ENCODE results near the gene SPEF1.

The SPEF1 gene

GRCh38 chr20:3764659-3765058 lies 16.6 kb downstream of the SPEF1 start:
- TF ChIP-seq CTCF (IDR thresholded peaks at IDR 0.05; ENCODE audit: control extremely low read depth, extremely low read depth, low read depth, missing control alignments), result no peak
- no peak for DNase-seq (ENCODE audit: extremely low spot score)
- POLR2A ChIA-PET, result no interaction called here
- CTCF ChIA-PET, result interaction anchor here (0.8 to 8.0 kb wide), 6 partner anchors 9 to 309 kb away, joined by 3 to 60 read pairs (median 6); partner anchors contain the start of genes AP5S1 and CENPB

DNA sequence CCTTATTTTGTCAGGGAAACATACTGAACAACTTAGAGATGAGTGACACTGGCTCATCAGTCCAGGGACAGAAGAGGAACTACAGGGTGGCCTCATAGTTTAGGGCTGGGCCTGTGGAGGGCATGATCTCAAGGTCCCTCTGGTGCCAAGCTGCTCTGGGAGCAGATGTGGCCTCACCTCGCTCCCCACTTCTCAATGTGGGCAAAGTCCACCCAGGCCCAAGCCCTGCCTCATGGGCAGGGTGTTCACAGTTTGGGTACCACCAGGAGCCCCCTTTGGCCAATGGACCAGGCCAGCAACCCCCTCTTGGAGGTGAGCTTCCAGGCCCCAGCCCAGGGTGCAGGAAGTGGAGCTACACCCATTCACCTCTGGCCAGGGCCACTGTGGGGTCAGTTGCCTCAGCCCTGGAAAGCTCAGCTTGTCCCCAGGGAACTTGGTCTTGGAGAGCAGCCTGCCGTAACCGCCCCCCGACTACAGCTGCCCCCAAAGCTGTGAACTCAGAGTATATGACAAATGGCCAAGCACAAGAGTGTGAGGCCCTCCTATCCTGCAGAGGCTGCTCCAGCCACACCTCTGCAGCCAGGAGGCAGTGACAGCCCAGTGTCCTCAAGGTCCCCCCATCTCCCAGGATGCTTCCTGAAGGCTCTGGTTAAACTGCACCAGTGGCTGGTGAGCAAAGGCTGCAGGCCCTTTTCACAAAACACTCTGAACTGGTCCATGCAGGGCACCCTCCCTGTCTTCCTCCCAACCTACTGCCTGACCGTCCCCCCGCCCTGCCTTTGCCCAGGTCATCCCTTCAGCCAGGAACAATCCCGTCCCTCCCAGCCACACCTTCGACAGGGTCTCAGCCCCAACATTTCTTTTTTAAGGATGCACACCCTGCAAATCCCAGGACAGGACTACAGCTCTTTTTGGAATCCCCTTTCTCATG lies 17.3 kb downstream of the SPEF1 start:
- CTCF ChIA-PET, result interaction anchor here (1.1 to 8.0 kb wide), 4 partner anchors 9 to 310 kb away, joined by 3 to 60 read pairs (median 9); partner anchors contain the start of gene AP5S1
- POLR2A ChIA-PET, result no interaction called here
- no peak for DNase-seq (ENCODE audit: extremely low spot score)
- no peak for TF ChIP-seq CTCF (IDR thresholded peaks at IDR 0.05; ENCODE audit: control extremely low read depth, extremely low read depth, low read depth, missing control alignments)

DNA sequence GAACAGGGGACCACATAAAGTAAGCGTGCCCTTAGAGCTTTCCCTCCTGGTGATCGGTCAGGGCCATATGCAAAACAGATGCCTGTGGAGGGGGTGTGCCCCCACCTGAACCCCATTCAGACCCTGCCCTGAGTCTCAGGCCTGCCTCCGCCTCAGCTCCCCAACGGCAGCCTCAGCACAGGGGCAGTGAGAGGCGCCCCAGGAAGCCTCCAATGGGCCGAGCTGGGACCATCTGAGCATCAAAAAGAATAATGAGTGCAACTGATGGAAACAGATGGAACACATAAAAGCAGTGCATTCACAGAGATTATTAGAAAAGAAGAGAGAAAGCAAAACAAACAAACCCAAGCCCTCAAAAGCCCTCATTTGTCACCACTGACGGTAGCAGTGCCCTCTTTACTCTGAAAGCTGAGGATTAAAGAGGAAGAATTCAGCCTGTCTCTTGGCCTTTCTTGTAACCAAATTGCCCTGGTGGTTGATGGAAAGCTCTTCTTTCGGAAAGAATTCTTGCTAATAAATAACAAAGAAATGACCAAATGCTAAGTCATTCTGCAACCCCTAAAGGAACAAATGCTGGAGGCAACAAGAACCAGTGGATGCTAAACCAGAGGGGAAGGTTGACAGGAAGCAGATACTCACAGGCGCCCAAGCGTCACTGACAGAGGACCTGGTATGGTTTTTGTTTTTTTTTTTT lies 20.4 kb downstream of the SPEF1 start:
- no peak for DNase-seq (ENCODE audit: extremely low spot score)
- TF ChIP-seq CTCF (IDR thresholded peaks at IDR 0.05; ENCODE audit: control extremely low read depth, extremely low read depth, low read depth, missing control alignments), result no peak
- CTCF ChIA-PET, result interaction anchor here (0.6 to 4.9 kb wide), 6 partner anchors 8 to 325 kb away, joined by 3 to 21 read pairs (median 3); no protein-coding TSS in a partner anchor
- POLR2A ChIA-PET, result no interaction called here

DNA sequence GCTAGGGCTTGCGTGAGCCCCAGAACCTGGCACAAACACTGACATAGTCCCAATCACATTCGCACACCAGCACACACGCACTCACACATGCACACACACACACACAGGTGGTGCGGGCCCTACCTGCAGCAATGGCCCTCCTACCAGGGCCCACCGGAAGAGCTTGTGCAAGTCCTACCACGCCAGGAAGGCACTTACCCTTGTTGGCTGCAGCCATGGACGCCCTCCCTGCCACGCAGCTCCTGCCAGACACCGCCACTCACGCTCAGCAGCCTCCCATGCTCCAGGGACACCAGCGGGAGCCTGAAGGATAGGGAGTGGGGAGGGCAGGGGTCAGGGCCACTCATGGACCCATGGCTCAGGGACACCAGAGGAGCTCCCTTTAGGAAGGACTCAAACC lies 21.4 kb downstream of the SPEF1 start:
- no peak for TF ChIP-seq CTCF (IDR thresholded peaks at IDR 0.05; ENCODE audit: control extremely low read depth, extremely low read depth, low read depth, missing control alignments)
- DNase-seq (ENCODE audit: extremely low spot score), result no peak
- ChIA-PET CTCF (interaction anchor here (0.8 to 4.9 kb wide), 5 partner anchors 9 to 325 kb away, joined by 3 to 21 read pairs (median 3); no protein-coding TSS in a partner anchor), POLR2A (no interaction called here)

- ChIA-PET POLR2A (no interaction called here), CTCF (interaction anchor here (1.2 to 4.9 kb wide), 2 partner anchors 10 to 11 kb away, joined by 4 to 21 read pairs; no protein-coding TSS in a partner anchor)
- DNase-seq (ENCODE audit: extremely low spot score), result no peak
- TF ChIP-seq CTCF (IDR thresholded peaks at IDR 0.05; ENCODE audit: control extremely low read depth, extremely low read depth, low read depth, missing control alignments), result no peak
These were observed 21.9 kb downstream of the SPEF1 start for GRCh38 chr20:3759316-3759823.

DNA sequence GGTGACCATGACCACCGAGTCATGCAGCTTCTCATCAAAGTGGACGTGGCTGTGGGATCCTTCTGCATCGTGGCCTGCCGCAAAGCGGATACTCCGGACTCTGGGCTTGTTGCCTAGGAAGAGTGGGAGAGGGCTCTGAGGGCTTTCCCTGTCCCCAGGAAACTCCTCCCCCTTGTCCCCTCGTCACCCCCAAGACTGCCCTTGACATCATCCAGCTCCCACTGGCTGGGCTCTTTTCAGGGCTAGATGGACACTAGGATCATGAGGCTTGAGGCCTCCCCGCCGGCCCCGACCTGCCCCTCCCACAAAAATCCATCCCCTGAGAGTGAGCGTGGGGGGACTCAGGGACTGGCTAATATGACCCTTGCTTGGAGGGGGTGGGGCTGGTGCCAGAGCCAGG lies 22.7 kb downstream of the SPEF1 start:
- CTCF ChIA-PET, result interaction anchor here (4.9 to 6.5 kb wide), 2 partner anchors 7 to 10 kb away, joined by 21 to 60 read pairs; partner anchors contain the start of gene ADISSP
- no peak for TF ChIP-seq CTCF (IDR thresholded peaks at IDR 0.05; ENCODE audit: control extremely low read depth, extremely low read depth, low read depth, missing control alignments)
- no peak for DNase-seq (ENCODE audit: extremely low spot score)
- POLR2A ChIA-PET, result no interaction called here
